NCI-H82 (cell line): ENCODE results near the gene UQCR11.
A peak's percentile ranks its signal among the peaks of the same experiment; 100 is the strongest.

Source experiments
- DNase-seq: peaks from one replicate; lab custom pipeline; 2025; lab: John Stamatoyannopoulos, UW

Gene UQCR11

GRCh38 chr19:1590641-1591397 lies 14.4 kb downstream of the UQCR11 start:
- peak; percentile 52 for DNase-seq

DNA sequence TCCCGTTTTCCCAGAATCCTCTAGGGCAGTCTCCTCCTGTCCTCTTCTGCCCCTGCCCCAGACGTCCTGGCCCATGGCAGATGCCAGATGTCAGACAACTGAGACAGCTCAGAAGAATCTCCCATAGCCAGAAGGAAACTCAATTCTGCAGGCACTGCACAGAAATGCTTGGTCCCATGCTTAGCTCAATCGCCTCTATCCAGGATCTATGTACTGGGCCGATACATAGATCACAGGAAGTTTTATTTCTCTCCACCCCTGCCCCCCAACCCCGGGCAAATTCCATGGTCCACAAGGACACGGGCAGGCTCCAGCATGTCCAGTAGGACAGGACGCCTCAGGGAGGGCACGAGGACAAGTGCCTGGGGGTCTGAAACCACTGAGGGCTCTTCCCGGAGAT lies 17.4 kb downstream of the UQCR11 start:
- DNase-seq: peak; percentile 48

- no peak for DNase-seq
Observed at GRCh38 chr19:1585243-1585580, 20.1 kb downstream of the UQCR11 start.

DNA sequence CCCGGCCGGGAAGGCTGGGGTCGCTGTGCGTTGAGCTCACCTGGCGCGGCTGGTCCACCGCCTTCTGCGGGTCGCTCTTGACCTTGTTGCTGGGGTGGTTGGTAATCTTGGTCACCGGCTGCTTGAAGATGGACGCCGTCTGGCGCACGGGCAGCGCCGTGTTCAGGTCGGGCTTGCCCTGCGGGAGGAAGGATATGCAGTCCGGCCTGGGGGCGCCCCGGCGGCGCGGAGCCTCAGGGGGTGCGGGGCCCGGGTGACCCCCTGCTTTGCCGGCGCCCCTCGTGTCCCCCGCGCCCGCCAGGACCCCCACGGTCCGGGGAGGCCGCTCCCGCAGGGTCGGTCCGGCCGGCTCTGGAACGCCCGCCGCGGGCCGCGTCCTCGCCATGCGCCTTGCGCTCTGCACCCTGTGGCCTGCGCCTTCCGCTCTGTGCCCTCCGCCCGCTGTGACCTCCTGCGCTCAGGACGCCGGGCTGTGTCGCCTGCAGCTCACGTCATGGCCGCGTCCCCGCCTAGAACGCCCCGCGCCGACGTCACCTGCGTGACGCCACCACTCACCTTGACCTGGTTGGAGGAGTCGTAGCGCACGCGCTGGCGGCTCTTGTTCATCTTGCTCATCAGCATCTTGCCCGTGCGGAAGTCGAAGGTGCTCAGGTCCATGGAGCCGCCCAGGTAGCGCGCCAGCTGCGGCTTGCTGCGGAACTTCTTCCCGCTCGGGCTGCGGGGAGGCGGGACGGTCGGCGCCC lies 20.6 kb downstream of the UQCR11 start:
- no peak for DNase-seq

DNA sequence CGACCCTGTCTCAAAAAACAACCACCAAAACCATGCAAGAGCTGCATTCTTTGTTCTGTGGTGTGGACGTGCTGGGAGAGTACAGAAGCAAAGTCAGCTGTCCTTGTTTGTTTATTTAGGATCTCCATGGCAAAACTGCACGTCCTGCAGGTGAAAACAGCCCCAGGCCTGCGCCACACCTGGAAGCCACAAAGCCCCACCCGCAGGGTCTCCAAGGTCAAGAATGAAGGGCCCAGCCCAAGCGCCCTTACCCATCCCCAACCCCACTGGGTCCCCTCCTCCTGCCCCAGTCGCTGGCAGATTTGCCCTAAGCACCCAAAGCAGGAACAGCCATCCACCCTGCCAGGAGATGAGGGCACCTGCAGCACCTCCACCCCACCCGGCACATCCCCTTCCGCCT lies 23.1 kb downstream of the UQCR11 start:
- DNase-seq: no peak

- no peak for DNase-seq
Observed at GRCh38 chr19:1580957-1581356, 24.3 kb downstream of the UQCR11 start.

DNA sequence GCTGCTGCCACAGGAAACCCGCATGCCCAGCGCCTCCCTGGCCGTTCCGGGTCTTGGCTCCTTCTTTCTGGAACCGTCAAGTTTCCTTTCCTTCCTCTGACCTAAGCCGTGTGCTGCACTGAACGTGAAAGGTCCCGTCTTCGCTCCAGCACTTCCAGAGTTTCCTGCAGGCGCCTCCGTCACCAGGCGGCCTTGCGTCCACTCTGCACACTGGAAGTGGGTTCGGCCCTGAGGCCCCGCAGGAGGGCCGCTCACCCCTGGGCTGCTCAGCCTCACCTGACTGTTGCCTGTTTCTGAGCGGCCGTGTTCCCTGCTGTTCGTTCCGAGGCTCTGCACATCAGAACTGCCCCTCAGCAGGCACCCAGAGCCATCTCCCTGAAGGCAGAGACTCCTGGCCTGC lies 24.9 kb downstream of the UQCR11 start:
- no peak for DNase-seq

GRCh38 chr19:1579222-1579621 lies 26.0 kb downstream of the UQCR11 start:
- no peak for DNase-seq

GRCh38 chr19:1577929-1578618 lies 27.2 kb downstream of the UQCR11 start:
- DNase-seq: no peak

- DNase-seq: no peak
Observed at GRCh38 chr19:1577090-1577928, 28.0 kb downstream of the UQCR11 start.

DNA sequence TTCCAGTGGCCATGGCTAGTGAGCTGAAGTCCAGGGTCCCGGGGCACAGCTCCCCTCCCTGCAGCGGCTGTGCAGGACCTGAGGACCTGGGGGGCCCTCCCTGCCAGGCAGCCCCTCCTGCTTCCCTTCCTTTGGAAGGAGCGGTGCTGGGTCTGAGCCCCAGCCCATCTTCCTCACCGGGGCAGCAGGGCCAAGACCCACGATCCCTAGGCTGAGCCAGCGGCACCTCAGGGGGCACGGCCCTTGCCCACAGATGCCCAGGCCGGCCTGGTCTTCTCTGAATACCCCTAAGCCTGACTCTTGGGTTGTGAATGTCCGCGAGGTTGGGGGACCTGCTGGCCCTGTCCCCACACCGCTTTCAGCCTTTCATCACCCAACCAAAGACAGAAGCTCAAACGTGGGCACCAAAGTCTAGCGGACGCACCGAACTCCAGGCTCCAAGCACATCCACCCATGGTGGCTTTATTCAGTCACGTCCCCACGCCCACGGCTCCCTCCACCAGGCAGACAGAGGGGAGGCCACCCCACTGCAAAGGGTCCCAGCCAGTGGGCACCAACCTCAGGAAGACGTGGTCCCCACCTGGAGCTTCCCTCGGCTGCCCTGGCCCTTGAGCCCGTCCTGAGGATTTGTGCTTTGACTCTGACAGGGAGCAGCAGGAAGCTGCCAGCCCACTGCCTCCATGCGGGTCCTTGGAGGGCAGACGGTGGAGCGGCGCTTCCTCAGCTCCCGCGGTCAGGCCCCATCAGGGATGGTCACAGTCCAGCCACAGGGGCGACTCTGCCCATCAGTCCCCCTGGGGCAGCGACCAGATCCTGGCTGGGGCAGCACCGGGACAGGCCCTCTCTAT lies 28.8 kb downstream of the UQCR11 start:
- DNase-seq: no peak

GRCh38 chr19:1575323-1576241 lies 29.7 kb downstream of the UQCR11 start:
- DNase-seq: no peak

GRCh38 chr19:1574354-1575136 lies 30.7 kb downstream of the UQCR11 start:
- no peak for DNase-seq

- DNase-seq: no peak
Observed at GRCh38 chr19:1572795-1573194, 32.5 kb downstream of the UQCR11 start.

- no peak for DNase-seq
Observed at GRCh38 chr19:1571358-1571757, 33.9 kb downstream of the UQCR11 start.

- no peak for DNase-seq
Observed at GRCh38 chr19:1570836-1571235, 34.4 kb downstream of the UQCR11 start.

DNA sequence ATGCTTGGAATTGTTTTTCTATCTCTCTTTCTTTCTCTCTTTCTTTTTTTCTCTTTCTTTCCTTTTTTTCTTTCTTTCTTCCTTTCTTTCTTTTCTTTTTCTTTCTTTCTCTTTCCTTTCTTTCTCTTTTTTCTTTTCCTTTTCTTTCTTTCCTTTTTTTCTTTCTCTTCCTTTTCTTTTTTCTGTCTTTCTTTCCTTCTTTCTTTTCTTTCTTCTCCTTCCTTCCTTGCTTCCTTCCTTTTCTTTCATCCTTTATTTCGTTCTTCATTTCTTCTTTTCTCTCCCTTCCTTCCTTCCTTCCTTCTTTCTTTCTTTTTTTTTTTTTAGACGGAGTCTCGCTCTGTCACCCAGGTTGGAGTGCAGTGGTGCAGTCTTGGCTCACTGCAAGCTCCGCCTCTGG lies 35.3 kb downstream of the UQCR11 start:
- no peak for DNase-seq

- peak; percentile 72 for DNase-seq
Observed at GRCh38 chr19:1568320-1569019, 36.8 kb downstream of the UQCR11 start, which contains the start of gene MEX3D. Gene MEX3D (minus strand): TSS chr19:1568325. CDS start chr19:1568058, 267 bp downstream.

GRCh38 chr19:1567848-1568227 lies 37.4 kb downstream of the UQCR11 start:
- DNase-seq: no peak
